OCI-M1 (cell line): ENCODE measurements around the gene MBD2.

Source experiments
- DNase-seq: peaks from one replicate; lab custom pipeline; 2025; lab: John Stamatoyannopoulos, UW

Gene MBD2

GRCh38 chr18:54193786-54194185 lies 30.7 kb downstream of the MBD2 start:
- DNase-seq: no peak

DNA sequence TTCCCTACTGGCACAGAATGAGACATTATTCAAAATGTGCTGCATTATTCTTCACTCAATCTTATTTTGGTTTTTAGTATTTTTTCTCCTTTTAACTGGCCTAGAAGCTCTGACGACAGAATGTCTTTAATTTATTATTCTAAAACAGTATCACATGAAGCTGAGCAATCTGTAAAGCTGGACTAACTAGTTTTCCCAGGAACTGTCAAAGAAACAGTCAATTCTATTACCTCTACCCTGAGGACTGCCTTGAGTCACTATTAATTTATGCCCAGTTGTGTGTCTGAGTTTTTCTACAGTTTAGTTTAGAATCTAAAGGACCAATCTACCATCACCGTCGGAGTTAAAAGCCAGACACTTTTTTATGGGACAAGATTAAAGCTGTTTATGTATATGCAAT lies 31.6 kb downstream of the MBD2 start:
- DNase-seq: no peak

DNA sequence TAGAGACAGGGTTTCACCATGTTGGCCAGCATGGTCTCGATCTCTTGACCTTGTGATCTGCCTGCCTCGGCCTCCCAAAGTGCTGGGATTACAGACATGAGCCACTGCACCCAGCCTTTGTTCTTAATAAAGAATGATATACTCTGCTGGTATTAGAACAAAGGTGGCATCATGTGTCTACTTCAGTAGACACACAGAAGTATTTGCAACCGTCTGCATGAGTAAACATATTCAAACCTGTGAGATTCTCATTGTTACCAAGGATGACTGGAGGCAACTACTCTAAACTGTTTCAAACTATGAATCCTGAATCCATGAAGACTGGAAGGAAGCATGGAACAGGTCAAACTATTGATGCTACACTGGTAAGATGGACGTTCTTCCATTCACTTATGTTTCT lies 32.1 kb downstream of the MBD2 start:
- no peak for DNase-seq

DNA sequence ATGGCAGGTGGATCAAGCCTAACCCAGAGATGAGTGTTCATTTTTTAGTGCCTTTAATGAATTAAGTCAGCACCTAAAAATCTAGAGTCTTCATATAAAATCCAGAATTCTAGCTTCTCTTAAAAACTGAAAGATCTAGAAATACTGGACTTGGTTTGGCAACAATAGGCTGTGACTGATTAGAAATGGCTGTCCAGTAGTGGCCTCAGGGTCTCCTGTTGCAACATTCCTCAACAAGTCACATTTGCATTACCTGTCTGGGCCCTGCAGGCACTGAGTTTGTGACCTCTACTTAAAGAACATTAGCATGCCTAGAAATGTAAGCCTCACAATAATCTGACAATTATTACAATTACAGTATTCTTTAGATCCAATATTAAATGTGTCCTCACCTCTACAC lies 33.1 kb downstream of the MBD2 start:
- no peak for DNase-seq

- DNase-seq: no peak
Measured at GRCh38 chr18:54187372-54187771, 37.1 kb downstream of the MBD2 start.

DNA sequence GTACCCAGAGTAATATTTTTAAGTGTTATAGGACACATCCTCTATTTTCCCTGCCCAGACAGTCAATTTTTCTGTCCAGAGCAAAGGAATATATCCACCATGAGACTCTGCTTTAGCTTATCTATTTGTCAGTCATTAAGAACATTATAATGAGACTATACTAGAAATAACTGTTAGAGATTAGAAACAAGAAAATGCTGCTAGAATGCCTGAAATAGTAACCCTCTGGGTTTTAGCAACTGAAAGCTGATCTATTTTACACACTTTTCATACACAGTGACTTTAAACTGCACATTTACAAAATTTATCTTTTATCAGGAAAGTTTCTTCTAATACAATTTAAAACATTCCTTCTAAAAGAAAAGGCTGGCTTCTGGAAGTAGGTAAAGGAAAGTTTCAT lies 39.6 kb downstream of the MBD2 start:
- no peak for DNase-seq

DNA sequence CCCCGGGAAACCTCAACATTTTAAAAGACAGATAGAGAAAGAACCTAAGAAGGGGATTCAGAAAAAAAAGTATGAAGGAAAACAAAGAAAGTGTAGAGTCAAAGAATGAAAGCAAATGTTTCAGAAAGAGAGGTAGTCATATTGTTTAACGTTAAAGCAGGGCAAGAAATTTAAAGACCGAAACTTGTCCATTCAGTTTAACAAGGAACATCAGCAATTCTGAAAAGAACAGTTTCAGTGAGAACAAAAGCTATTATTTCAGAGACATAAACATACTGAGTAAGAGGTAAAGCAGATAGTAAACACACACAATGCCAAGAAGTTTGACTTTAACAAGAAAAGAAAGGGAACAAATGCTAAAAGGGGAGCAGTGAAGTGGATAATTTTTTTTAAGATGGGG lies 41.1 kb downstream of the MBD2 start:
- no peak for DNase-seq

DNA sequence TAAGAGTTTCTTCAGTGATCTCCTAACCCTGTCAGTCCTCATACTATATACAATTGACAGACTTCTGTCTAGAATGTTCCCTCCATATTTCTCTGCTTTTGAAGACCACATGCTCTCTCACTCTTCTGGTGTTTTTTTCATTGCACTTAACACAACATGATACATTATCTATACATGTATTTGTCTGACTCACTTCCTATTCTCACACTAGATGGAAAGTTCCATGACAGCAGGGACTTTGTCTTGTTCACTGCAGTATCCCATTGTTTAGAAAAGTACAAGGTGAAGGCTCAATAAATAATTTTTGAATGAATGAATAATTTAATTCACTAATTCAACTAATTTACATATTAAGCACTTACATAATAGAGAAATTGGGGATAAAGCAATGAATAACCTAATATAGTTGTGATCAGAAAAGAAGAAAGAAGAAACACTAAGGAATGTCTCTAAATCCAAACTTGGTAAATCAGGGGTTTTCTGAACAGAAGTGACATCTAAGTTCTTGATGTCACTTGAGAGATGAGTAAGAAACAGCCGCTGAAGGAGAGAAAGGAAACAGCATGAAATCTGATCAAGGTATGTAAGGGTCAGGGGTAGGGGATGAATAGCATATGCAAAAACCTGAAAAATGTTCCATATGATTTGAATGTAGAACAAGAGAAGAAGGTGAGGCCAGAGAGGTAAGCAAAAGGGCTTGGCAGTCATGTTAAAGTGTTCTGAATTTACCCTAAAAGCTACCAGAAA lies 42.4 kb downstream of the MBD2 start:
- DNase-seq: no peak

GRCh38 chr18:54173980-54174630 lies 50.4 kb downstream of the MBD2 start:
- peak; percentile 38 for DNase-seq

- DNase-seq: no peak
Measured at GRCh38 chr18:54173250-54173649, 51.2 kb downstream of the MBD2 start.

GRCh38 chr18:54169431-54170403 lies 54.8 kb downstream of the MBD2 start:
- DNase-seq: no peak

GRCh38 chr18:54165450-54165849 lies 59.0 kb downstream of the MBD2 start:
- no peak for DNase-seq

GRCh38 chr18:54163453-54163852 lies 61.0 kb downstream of the MBD2 start:
- no peak for DNase-seq

- DNase-seq: no peak
Measured at GRCh38 chr18:54162431-54162830, 62.0 kb downstream of the MBD2 start.

DNA sequence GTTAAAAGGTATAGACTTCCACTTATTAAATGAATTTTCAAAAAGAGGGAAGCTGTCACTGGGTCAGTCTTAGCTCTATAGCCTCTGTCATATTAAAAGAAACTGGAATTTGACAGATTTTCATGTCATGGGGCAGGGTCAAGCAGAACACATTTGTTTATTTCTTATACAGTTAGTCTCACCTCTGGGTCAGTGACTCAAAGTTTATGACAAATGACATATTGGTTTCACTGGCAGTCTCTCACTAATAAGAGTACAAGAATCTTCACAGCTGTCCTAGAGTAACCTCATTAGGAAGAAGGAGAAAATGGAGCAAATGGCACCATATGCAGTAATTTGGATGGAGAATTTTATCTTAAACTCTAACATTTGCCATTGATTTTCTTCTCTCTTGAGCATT lies 63.2 kb downstream of the MBD2 start:
- no peak for DNase-seq

DNA sequence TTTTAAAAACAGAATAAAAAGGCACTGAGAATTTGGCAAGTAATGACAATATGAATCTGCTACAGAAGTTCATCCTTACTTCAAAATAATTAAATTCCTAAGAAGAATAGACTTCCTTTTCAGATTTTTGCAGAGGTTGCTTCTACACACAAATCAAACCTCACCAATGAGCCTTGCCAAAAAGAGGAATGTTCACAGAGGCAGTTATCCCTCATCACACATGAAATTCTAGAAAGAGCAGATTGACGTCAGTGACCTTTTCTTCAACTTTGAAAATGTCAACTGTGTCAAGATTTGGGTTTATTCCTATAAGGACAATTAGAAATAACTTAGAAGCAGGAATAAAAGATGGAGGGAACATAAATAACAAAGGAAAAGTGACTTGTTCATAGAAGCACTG lies 64.6 kb downstream of the MBD2 start:
- DNase-seq: no peak

DNA sequence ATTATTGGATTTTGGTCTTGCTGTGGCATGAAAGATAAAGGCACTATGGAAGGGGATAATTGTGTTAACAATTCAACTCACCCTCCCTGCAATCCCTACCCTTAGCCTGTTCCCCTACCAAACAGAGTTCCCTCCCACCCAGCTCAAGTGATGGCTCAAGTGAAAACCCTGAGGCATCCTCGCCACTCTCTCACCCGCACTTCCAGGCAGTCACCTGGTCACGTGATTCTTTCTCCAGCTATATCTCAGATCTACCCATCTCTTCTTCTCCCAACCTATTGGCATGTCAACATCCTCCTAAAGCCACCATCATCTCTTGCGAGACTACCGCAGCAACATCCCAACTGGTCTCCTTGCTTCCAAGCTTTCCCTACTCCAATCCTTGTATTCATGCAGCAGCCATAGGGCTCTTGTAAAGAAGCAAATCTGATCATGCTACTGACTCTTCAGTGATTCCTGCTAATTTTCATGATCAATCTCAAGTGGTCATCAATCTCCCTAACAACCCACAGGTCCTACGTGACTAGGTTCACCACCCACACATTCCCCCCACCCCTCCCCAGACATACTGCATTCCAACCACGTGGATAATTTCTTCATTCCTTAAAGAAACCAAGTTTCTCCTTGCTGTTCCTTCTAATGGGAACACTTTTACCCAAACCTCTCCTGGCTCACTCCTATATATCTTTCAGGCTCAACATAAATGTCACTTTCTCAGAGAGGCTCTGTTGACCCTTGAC lies 66.7 kb downstream of the MBD2 start:
- no peak for DNase-seq

DNA sequence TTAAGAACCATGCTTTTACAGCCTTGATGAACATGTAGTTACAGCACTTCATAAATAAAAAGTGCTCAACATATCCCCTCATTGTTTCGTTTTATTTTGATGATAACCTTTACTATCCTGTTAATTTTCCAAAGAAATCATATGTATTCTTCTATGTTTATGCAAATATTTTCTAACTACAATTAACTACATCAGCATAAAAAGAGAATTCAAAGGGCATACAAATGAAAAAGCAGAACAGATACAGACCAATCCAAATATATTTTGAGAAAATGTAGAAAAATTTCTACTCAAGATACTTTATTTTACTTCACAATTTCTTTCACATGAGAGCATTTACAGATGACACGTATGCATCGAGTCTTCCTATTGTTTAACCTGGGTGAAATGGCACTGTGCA lies 69.1 kb downstream of the MBD2 start:
- DNase-seq: no peak

GRCh38 chr18:54154231-54154630 lies 70.2 kb downstream of the MBD2 start:
- DNase-seq: no peak

- DNase-seq: no peak
Measured at GRCh38 chr18:54151376-54151775, 73.1 kb downstream of the MBD2 start.

DNA sequence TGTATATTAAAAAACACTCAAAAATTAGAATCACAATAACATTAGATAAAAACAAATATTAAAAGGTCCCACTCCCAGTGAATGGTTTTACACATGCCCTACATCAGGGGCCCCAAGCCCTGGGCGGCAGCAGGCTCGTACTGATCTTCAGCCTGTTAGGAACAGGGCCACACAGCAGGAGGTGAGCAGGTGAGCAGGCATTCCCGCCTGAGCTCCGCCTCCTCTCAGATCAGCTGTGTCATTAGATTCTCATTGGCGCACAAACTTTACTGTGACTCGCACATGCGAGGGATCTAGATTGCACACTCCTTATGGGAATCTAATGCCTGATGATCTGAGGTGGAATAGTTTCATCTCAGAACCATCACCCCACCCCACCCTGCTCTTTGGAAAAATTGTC lies 74.2 kb downstream of the MBD2 start:
- no peak for DNase-seq

GRCh38 chr18:54149078-54149697 lies 75.3 kb downstream of the MBD2 start:
- peak; percentile 27 for DNase-seq
